ENCODE data around the gene BTBD1.

BTBD1 gene

DNA sequence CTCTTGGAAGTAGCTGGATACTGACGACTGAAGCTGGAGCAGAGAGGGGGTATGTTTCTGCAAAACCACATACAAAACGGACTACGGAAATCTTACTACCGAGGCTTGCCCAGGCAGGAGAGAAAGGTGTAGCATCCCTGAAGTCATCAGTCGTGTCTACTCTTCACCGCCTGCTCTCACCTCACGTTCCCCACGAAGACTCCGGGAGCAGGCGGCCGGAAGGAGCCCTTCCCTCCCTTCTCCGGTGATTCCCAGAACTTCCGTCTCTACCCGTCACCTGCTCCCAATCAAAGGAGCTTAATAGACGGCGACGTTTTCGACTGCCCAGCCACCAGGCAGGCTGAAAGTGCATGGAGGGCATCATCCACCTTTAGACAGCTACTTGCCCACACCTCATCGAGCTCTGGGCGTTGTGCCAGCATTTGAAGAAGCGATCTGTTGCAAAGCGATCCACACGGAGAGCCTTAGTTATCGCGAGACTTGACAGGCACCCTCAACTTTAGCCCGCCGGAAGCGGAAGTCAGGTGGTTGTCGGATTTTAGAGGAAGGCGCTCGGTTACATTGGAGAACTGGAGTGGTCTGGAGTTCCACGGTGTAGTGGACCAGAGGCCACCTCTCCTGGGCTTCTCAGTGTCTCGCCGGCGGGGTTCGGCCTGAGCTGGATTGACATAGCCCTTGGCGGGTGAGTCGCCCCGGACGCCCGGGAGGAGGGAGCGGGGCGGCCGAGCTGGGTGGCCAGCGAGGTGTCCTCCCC, 81.2 kb downstream of the BTBD1 start, which contains the start of gene RAMAC:
Gene RAMAC, plus strand, starts transcription at position 523 of the 754 bp plus-strand sequence. CDS start 2,809 bp downstream, outside the sequence.
- peak; percentile 97 for DNase-seq

DNA sequence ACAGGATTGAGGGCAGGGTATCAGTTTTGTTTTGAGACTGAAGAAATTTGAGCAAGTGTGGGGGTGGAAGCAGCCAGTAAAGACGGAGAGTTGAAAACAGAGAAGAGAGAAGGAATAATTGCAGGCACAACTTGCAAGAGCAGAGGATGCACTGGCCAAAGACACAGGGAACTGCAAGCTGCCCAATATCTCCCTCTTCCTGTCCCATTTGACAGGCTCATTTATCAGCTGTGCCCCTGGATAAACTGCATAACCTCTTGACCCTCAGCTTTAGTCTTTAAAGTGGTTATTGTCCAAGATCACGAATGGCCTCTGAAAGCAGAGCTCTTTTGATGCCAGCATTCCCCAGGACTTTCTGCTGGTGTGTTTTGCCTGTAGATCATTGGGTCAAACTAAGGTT, 86.1 kb downstream of the BTBD1 start:
- DNase-seq = no peak

DNA sequence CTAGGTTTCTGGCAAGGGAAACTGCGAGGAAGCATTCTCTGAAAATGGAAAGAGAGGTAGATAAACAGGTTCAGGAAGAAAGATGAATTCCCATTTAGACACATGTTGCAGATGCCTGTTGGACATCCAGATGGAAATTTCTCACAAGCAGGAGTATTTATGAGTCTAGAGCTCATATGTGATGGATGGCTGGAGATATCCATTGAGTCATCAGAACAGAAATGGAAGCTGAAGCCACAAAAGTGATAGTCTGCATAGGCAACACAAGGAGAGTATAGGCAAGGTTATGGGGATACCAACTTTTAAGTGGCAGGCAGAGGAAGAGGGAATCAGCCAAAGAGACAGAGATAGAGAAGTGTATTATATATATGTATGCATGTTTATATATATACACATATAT, 87.3 kb downstream of the BTBD1 start:
- no peak for DNase-seq

DNA sequence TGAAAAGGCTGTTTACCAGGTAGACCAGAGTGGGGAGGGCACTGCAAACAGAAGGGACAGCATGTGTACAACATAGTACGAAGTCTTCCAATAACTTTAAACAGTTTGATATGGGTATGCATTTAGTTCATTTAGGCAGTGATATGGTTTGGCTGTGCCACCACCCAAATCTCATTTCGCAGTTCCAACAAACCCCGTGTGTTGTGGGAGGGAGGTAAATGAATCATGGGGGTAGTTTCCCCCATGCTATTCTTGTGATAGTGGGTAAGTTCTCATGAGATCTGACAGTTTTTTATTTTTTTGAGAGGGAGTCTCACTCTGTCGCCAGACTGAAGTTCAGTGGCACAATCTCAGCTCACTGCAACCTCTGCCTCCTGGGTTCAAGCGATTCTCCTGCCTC, 88.6 kb downstream of the BTBD1 start:
- DNase-seq = no peak

DNA sequence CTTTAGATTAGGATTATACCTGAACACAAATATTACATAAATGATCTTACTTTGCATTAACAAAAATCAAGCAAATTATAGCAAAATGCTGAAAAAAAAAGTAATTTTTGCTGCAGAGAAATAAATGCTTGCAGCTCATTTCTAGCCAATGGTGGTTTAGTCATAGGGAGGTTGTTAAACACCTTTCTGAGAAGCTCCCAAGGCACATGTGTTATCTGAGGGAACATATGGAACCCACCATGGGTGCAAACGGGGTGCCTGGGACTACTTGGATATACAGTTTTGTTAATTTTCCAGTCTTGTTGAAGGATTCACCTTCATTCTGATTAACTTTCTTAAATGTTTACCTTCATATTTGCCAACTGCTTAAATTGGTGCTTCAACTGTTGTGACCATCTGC, 90.0 kb downstream of the BTBD1 start:
- no peak for DNase-seq

DNA sequence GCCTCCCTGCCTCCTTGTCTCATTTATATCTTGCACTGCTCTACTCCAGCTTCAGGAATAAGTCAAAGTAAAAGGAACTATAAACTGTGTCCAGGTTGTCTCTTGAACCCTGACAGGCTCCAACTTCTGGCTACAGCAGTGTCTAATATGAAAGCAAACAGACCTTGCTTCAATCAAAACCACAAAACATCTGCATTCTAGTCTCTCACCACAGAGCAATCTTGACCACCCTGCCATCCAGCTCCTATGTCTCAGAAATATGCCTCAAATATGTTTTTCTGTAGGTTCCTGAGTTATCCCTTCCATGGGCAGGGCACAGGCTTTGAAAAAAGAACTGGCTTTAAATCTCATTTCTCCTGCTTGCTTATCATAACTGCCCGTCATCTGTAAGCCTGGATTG, 94.1 kb downstream of the BTBD1 start:
- peak; percentile 65 for DNase-seq

DNA sequence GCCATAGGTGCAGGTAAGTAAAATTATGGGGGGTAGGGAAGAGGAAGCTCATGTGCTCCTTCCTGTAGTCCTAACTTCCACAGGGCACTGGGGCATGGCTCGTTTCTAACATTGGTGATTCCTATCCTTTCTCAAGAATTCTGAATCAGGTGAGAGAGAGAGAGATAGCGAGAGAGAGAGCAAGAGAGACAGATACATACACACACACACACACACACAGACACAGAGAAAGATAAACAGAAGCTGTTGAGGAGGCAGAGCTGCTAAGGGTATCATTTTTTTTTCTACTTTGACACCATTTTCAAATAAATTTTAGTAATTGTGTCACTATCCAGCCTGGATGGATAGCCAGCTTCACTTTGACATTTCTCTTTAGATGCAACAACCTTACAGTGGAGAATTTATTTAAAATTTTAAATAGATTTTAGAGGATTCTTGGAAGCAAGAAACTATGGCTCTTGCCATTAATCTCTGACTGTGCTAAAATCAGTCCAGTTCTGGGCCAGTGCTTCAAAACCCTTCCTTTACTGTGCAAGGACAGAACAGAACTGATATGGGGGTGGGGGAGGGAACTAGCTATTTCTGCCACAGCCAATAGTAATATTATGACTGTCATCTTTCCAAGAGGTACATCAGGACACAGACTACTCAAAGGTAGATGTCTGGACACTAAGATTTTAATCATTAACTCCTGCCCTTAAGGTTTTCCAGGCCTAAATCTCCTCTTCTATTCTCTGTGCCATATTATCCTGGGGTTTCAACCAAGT, 95.7 kb downstream of the BTBD1 start:
- DNase-seq = no peak

DNA sequence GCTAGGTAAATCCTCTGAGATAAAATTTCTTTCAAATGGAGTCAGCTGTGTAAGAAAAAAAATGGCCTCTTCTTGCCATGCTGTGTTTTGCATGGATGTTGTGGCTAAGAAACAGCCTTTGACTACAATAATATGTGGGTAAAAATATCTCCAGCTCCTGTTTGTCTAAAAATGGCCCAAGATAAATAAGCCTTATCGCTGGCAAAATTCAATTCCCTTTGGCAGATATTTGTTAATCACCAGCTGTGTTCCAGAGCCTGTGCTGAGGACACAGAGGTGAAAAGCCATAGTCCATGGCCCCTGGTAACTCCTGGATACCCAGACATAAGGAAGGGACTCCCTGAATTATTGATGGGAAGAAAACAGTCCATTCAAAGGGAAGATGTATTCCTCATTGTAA, 96.4 kb downstream of the BTBD1 start:
- no peak for DNase-seq

DNA sequence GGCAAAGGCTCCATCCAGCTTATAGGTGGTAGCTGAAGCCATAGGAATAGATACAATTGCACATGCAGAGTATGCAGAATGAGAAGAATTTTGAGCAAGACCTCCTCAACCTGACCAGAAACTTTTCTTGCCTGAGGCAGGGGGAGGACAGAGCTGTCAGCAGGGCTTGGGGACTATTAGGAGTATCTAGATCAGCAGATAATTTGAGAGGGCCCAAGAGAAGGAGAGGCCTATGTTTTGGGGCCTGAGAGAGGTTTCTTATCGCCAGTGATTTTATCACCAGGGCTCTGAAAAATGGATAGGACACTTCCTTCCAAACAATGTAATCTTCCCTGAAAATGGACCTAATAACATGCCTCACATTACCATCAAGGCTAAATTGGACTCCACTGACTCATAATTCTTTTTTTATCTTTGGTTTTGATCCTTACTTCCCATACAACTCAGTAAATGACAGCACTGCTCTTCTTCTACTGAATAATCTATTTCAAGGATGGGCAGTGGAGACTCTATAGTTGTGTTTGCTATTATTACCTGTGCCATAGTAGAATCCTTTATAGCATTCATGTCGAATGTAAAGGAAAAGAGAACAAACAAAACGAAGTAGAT, 96.9 kb downstream of the BTBD1 start:
- DNase-seq = no peak

DNA sequence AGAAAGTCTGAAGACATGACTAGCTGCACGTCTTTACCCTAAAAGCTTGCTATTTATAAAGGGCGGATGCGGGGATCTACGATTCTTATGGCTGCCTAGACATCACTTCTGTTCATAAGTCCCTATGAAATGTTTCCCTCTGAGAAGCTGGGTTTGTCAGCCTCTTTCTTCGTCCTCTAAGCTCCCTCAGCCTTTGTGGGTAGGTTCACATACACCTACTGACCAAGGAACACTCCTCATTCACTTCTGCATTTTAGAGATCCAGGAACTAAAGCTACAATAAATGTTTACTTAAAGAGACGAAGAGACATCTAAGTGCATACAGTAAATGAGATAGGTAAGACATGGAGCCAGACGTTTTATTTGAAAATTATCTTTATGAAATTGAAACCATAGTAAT, 97.7 kb downstream of the BTBD1 start:
- DNase-seq = no peak

DNA sequence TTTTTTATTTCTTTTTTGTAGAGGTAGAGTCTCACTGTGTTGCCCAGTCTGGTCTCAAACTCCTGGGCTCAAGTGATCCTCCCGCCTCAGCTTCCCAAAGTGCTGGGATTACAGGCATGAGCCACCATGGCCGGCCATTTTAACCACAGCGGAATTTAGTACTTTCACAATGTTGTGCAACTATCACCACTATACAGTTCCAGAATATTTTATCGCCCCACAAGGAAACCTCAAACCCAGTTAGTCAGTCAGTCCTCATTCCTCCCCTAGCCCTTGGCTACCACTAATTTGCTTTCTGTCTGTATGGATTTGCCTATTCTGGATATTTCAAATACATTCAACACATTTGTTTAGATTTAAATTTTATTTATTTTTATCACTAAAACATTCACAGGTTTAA, 99.0 kb downstream of the BTBD1 start:
- DNase-seq = no peak

DNA sequence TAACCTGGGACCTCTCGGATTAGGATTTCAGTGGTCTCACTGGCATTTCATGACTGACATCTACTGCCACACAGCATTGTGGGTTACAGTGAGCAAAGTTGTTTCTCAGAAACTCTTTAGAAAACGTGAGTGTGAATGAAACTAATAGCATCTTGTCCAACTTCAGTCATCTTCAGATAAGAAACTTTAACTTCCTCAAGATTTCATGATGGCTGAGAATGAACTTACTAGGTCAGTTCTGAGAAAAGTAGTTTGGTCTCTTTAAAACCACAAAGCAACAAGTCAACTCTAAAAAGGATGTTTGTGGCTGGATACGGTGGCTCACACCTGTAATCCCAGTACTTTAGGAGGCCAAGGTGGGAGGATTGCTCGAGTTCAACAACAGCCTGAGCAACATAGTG, 100.4 kb downstream of the BTBD1 start:
- DNase-seq = no peak

Measured in RPMI8226 (cell line).